ENCODE measurements around the gene NTN3.

The NTN3 gene

DNA sequence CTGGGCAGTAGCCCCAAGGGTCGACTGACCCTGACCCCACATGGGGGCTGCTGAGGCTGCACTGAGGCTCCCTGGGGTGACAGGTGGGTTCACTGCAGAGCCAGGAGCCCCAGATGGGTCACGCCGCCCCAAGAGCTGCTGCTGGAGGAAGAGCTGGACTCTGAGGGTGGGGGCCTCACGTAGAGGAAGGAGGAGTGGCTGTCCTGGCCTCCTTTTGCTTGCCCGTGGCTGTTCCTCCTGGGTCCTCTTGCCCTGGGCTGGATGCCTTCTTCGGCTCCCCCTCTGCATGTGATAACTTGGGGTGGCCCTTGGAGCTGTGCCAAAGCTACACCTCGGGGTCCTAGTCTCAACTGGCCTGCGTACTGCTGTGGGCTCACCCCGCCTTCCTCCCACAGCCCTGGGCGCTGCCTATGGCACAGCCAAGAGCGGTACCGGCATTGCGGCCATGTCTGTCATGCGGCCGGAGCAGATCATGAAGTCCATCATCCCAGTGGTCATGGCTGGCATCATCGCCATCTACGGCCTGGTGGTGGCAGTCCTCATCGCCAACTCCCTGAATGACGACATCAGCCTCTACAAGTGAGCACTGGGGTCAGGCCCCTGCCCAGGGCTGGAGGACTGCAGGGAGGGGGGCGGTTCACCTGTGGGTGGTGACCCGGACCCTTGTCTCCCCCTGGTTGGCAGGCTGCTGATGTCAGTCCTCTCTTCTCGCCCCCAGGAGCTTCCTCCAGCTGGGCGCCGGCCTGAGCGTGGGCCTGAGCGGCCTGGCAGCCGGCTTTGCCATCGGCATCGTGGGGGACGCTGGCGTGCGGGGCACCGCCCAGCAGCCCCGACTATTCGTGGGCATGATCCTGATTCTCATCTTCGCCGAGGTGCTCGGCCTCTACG, 48.0 kb downstream of the NTN3 start:
- WGBS, 2 donors (ENCODE audit: extremely low coverage in 2 of 2, insufficient read length in 2 of 2, insufficient replicate concordance in 1 of 2), result no CpG with 5 or more reads among the region's 39 CpGs
- H3K4me2 ChIP-seq (ENCODE audit: insufficient read depth, low read length, poor library complexity, severe bottlenecking), result no peak overlapping the region
- H3K36me3 ChIP-seq (replicated peaks in 1 of 2; ENCODE audit: control insufficient read depth in 2 of 2, insufficient read depth in 2 of 2, low read length in 2 of 2), result peaks cover 13 to 46% of the 10 kb centered on the region in 2 donors
- no peaks in the 10 kb centered on the region for H3K9me3 ChIP-seq (replicated peaks in 1 of 2; ENCODE audit: control insufficient read depth in 2 of 2, insufficient read depth in 1 of 2, low read depth in 1 of 2, low read length in 2 of 2)
- no peak overlapping the region for H3K4ac ChIP-seq (ENCODE audit: low read length)
- no peak overlapping the region for H2BK120ac ChIP-seq (ENCODE audit: low read depth, low read length)
- H3K27me3 ChIP-seq (ENCODE audit: control insufficient read depth in 3 of 3, insufficient read depth in 3 of 3, low read depth in 1 of 3, low read length in 3 of 3), result no peaks in the 10 kb centered on the region
- no peak overlapping the region for H2BK5ac ChIP-seq (ENCODE audit: low read length)
- no peak overlapping the region for H3K23ac ChIP-seq (ENCODE audit: low read depth, low read length, poor library complexity)
- peak overlapping the region; percentile 44 for H3K9ac ChIP-seq (ENCODE audit: low read depth, low read length, poor library complexity)
- peak overlapping the region in 1 of 2 donors; percentile 27 for H3K4me3 ChIP-seq (ENCODE audit: low read length in 2 of 2)
- H3K27ac ChIP-seq (replicated peaks; ENCODE audit: low read length), result no peak overlapping the region
- H3K79me1 ChIP-seq (ENCODE audit: low read depth, low read length), result peaks cover 39% of the 10 kb centered on the region
- peak overlapping the region; percentile 38 for H3K18ac ChIP-seq (ENCODE audit: low read length)
- no peak overlapping the region for H2AFZ ChIP-seq (ENCODE audit: low read length)
- no peak overlapping the region for H2BK15ac ChIP-seq (ENCODE audit: low read length)
- H4K8ac ChIP-seq (ENCODE audit: low read depth, low read length), result peak overlapping the region; percentile 65
- H2AK5ac ChIP-seq (ENCODE audit: low read depth, low read length), result no peak overlapping the region
- no peak for DNase-seq (ENCODE audit: low spot score)
- peak overlapping the region; percentile 41 for H2BK12ac ChIP-seq (ENCODE audit: low read length)
- H4K91ac ChIP-seq (ENCODE audit: low read depth, low read length, poor library complexity), result no peak overlapping the region
- peaks cover 16 to 17% of the 10 kb centered on the region in 2 donors for H3K4me1 ChIP-seq (ENCODE audit: control insufficient read depth in 2 of 2, insufficient read depth in 1 of 2, low read depth in 1 of 2, low read length in 2 of 2)
- H3K14ac ChIP-seq (ENCODE audit: low read length), result no peak overlapping the region

DNA sequence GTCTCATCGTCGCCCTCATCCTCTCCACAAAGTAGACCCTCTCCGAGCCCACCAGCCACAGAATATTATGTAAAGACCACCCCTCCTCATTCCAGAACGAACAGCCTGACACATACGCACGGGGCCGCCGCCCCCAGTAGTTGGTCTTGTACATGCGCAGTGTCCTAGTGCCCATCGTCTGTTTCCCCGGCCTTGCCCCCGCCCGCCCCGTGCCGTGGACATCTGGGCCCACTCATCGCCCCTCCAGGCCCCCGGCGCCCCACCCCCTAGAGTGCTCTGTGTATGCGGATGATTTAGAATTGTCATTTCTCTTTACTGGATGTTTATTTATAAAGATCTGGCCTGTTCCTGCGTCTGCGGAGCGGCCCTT, 48.6 kb downstream of the NTN3 start:
- Histone ChIP-seq H2AFZ (ENCODE audit: low read length) (peak overlapping the region; percentile 86), H3K23ac (ENCODE audit: low read depth, low read length, poor library complexity) (no peak overlapping the region), H2BK12ac (ENCODE audit: low read length) (no peak overlapping the region), H4K91ac (ENCODE audit: low read depth, low read length, poor library complexity) (no peak overlapping the region), H3K79me1 (ENCODE audit: low read depth, low read length) (peaks cover 39% of the 10 kb centered on the region), H3K4ac (ENCODE audit: low read length) (no peak overlapping the region), H2BK15ac (ENCODE audit: low read length) (no peak overlapping the region), H3K9me3 (replicated peaks in 1 of 2; ENCODE audit: control insufficient read depth in 2 of 2, insufficient read depth in 1 of 2, low read depth in 1 of 2, low read length in 2 of 2) (no peaks in the 10 kb centered on the region), H3K36me3 (replicated peaks in 1 of 2; ENCODE audit: control insufficient read depth in 2 of 2, insufficient read depth in 2 of 2, low read length in 2 of 2) (peaks cover 15 to 51% of the 10 kb centered on the region in 2 donors), H3K9ac (ENCODE audit: low read depth, low read length, poor library complexity) (no peak overlapping the region), H3K27ac (replicated peaks; ENCODE audit: low read length) (no peak overlapping the region), H3K18ac (ENCODE audit: low read length) (no peak overlapping the region), H4K8ac (ENCODE audit: low read depth, low read length) (no peak overlapping the region), H2BK5ac (ENCODE audit: low read length) (peak overlapping the region; percentile 66), H2AK5ac (ENCODE audit: low read depth, low read length) (no peak overlapping the region), H3K27me3 (ENCODE audit: control insufficient read depth in 3 of 3, insufficient read depth in 3 of 3, low read depth in 1 of 3, low read length in 3 of 3) (no peaks in the 10 kb centered on the region), H3K4me3 (ENCODE audit: low read length in 2 of 2) (peak overlapping the region in 1 of 2 donors; percentile 67), H3K4me1 (ENCODE audit: control insufficient read depth in 2 of 2, insufficient read depth in 1 of 2, low read depth in 1 of 2, low read length in 2 of 2) (peaks cover 14 to 16% of the 10 kb centered on the region in 2 donors), H2BK120ac (ENCODE audit: low read depth, low read length) (no peak overlapping the region), H3K4me2 (ENCODE audit: insufficient read depth, low read length, poor library complexity, severe bottlenecking) (peak overlapping the region; percentile 86), H3K14ac (ENCODE audit: low read length) (no peak overlapping the region)
- no peak for DNase-seq (ENCODE audit: low spot score)
- no CpG with 5 or more reads among the region's 22 CpGs for WGBS, 2 donors (ENCODE audit: extremely low coverage in 2 of 2, insufficient read length in 2 of 2, insufficient replicate concordance in 1 of 2)

GRCh38 chr16:2520097-2520783, 49.1 kb downstream of the NTN3 start, which contains the start of gene AMDHD2:
Gene AMDHD2, plus strand, starts transcription at chr16:2520371. Its CDS starts 88 bp downstream, at chr16:2520459.
- no peaks in the 10 kb centered on the region for H3K27me3 ChIP-seq (ENCODE audit: control insufficient read depth in 3 of 3, insufficient read depth in 3 of 3, low read depth in 1 of 3, low read length in 3 of 3)
- peaks cover 35% of the 10 kb centered on the region for H3K79me1 ChIP-seq (ENCODE audit: low read depth, low read length)
- peak within 1 kb of the TSS; percentile 66 for H2BK5ac ChIP-seq (ENCODE audit: low read length)
- peak within 1 kb of the TSS; percentile 63 for H2AK5ac ChIP-seq (ENCODE audit: low read depth, low read length)
- H3K36me3 ChIP-seq (replicated peaks in 1 of 2; ENCODE audit: control insufficient read depth in 2 of 2, insufficient read depth in 2 of 2, low read length in 2 of 2), result peaks cover 15 to 56% of the 10 kb centered on the region in 2 donors
- peak within 1 kb of the TSS; percentile 94 for H3K9ac ChIP-seq (ENCODE audit: low read depth, low read length, poor library complexity)
- H3K27ac ChIP-seq (replicated peaks; ENCODE audit: low read length), result no peak within 1 kb of the TSS
- H4K8ac ChIP-seq (ENCODE audit: low read depth, low read length), result peak within 1 kb of the TSS; percentile 65
- H2BK12ac ChIP-seq (ENCODE audit: low read length), result peak within 1 kb of the TSS; percentile 41
- peak within 1 kb of the TSS; percentile 85 for H3K18ac ChIP-seq (ENCODE audit: low read length)
- no peak within 1 kb of the TSS for H4K91ac ChIP-seq (ENCODE audit: low read depth, low read length, poor library complexity)
- no peak within 1 kb of the TSS for H2BK120ac ChIP-seq (ENCODE audit: low read depth, low read length)
- peak within 1 kb of the TSS; percentile 86 for H2AFZ ChIP-seq (ENCODE audit: low read length)
- H3K9me3 ChIP-seq (replicated peaks in 1 of 2; ENCODE audit: control insufficient read depth in 2 of 2, insufficient read depth in 1 of 2, low read depth in 1 of 2, low read length in 2 of 2), result no peaks in the 10 kb centered on the region
- H3K23ac ChIP-seq (ENCODE audit: low read depth, low read length, poor library complexity), result peak within 1 kb of the TSS; percentile 98
- no CpG with 5 or more reads among the region's 83 CpGs for WGBS, 2 donors (ENCODE audit: extremely low coverage in 2 of 2, insufficient read length in 2 of 2, insufficient replicate concordance in 1 of 2)
- no peak within 1 kb of the TSS for H2BK15ac ChIP-seq (ENCODE audit: low read length)
- peak within 1 kb of the TSS; percentile 67 to 95 for H3K4me3 ChIP-seq (ENCODE audit: low read length in 2 of 2)
- peak within 1 kb of the TSS; percentile 38 for H3K14ac ChIP-seq (ENCODE audit: low read length)
- no peak within 1 kb of the TSS for H3K4ac ChIP-seq (ENCODE audit: low read length)
- DNase-seq (ENCODE audit: low spot score), result peak; percentile 86
- peaks cover 9 to 10% of the 10 kb centered on the region in 2 donors for H3K4me1 ChIP-seq (ENCODE audit: control insufficient read depth in 2 of 2, insufficient read depth in 1 of 2, low read depth in 1 of 2, low read length in 2 of 2)
- peak within 1 kb of the TSS; percentile 86 for H3K4me2 ChIP-seq (ENCODE audit: insufficient read depth, low read length, poor library complexity, severe bottlenecking)

Data from neuronal stem cell (in vitro differentiated cells).